Measurements from ENCODE around the gene BRSK2. TPM values are rescaled to one million over a fixed set of nuclear protein-coding genes. Genes with fewer than 3 reads are reported as not detected.

Gene BRSK2
- total RNA-seq, 4 donors from 2014 or later = 0.24 to 0.81 TPM; not detected in 2

DNA sequence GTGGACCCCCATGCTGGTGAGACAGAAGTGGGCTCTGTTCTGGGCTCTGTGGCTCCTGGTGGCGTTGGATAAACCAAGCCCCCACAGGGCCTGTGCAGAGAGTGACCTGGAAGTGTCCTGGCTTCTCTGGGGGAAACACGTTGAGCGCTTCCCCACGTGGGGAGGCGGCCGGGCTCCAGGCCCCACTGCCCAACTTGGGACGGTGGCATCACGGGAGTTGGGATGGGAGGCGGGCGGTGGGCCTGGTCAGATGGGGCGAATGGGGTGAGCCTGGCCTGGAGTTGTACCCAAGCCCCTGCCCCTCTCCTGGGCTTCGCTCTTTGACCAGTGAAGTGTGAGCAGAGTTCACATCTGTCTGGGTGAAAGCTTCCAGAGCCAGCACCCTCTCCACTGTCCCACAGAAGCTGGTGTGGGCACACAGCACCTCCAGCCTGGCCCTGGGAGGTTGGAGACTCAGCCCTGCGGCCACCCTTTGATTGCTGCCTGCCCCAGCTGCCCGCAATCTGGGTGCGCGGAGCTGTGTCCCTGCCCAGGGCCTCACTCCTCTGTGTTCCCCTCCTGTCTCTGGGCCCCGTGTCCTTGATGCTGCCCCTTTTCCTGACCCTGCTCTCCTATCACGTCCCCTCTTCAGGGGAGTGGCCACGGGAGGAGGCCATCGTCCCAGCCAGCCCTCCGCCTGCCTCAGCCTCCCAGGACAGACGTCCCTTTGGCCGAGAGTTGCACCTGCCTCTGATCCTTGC lies 14.2 kb downstream of the BRSK2 start:
- Histone ChIP-seq H3K36me3 (no peaks in the 10 kb centered on the region), H3K27me3 (peaks cover 0 to 13% (median 2%) of the 10 kb centered on the region in 3 donors), H3K27ac (no peak overlapping the region), H3K9me3 (no peaks in the 10 kb centered on the region), H3K4me1 (no peaks in the 10 kb centered on the region), H3K4me3 (no peak overlapping the region)
- ATAC-seq (no peak), DNase-seq (no peak)
- TF ChIP-seq, protein P1, sequence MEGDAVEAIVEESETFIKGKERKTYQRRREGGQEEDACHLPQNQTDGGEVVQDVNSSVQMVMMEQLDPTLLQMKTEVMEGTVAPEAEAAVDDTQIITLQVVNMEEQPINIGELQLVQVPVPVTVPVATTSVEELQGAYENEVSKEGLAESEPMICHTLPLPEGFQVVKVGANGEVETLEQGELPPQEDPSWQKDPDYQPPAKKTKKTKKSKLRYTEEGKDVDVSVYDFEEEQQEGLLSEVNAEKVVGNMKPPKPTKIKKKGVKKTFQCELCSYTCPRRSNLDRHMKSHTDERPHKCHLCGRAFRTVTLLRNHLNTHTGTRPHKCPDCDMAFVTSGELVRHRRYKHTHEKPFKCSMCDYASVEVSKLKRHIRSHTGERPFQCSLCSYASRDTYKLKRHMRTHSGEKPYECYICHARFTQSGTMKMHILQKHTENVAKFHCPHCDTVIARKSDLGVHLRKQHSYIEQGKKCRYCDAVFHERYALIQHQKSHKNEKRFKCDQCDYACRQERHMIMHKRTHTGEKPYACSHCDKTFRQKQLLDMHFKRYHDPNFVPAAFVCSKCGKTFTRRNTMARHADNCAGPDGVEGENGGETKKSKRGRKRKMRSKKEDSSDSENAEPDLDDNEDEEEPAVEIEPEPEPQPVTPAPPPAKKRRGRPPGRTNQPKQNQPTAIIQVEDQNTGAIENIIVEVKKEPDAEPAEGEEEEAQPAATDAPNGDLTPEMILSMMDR (IDR thresholded peaks at IDR 0.05 in 4 of 5, conservative IDR thresholded peaks at IDR 0.05 in 1 of 5) = no peak
- no peak for TF ChIP-seq POLR2A (IDR thresholded peaks at IDR 0.05)
- intact Hi-C loops (cut with DNase I; ENCODE audit: low total_unique reads) (no loop called here), in situ Hi-C loops (cut with MboI; ENCODE audit: low sequenced_read_pairs in 4 of 4) (no loop called here)

GRCh38 chr11:1404461-1405185 lies 14.9 kb downstream of the BRSK2 start:
- TF ChIP-seq, protein P1 (IDR thresholded peaks at IDR 0.05 in 4 of 5, conservative IDR thresholded peaks at IDR 0.05 in 1 of 5) = no peak
- no peak for TF ChIP-seq POLR2A (IDR thresholded peaks at IDR 0.05)
- Histone ChIP-seq H3K36me3 (no peaks in the 10 kb centered on the region), H3K27ac (no peak overlapping the region), H3K4me1 (no peaks in the 10 kb centered on the region), H3K9me3 (no peaks in the 10 kb centered on the region), H3K4me3 (no peak overlapping the region), H3K27me3 (peaks cover 0 to 12% (median 2%) of the 10 kb centered on the region in 3 donors)
- in situ Hi-C loops (cut with MboI; ENCODE audit: low sequenced_read_pairs in 4 of 4) (no loop called here), intact Hi-C loops (cut with DNase I; ENCODE audit: low total_unique reads) (no loop called here)
- ATAC-seq (no peak), DNase-seq (no peak)

DNA sequence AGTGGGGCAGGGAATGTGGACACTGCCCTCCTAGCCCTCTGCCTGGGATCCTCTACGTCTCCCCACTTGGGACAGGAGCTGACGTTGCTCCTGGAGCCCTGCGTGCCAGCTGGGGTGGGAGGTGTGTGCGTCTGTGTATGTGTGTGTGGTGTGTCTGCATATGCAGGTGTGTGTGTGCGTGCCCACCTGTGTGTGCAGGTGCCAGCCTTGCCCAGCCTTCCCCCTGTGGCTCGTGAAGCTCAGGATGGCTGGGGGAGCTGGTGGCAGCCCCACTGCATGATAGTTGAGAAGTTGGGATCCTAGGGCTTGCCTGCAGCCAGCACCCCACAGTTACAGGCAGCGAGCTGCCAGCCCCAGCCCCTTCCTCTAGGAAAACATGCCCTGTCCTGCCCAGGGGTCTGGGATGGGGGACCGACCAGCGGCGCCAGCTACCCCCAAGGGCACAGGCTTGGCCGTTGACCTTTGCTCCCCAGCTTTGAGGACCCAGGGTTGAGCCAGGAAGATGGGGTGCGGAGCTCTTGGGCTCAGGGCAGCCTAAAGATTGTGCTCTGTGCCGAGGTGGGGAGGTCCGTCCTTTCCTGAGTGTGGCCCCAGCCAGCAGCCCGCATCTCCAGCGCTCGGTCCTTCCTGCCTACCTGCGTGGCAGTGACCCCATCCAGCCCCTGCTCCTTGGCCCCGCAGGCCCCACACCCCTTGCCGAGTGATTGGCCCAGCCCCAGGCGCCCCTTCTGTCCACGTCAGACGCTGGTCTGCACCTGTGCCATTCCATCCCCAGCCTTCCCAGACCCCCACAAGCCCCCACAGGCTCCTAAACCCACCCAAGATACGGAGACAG lies 15.7 kb downstream of the BRSK2 start:
- intact Hi-C loops (cut with DNase I; ENCODE audit: low total_unique reads) (no loop called here), in situ Hi-C loops (cut with MboI; ENCODE audit: low sequenced_read_pairs in 4 of 4) (no loop called here)
- ATAC-seq (no peak), DNase-seq (no peak)
- H3K9me3 ChIP-seq = no peaks in the 10 kb centered on the region
- H3K36me3 ChIP-seq = no peaks in the 10 kb centered on the region
- H3K4me3 ChIP-seq = no peak overlapping the region
- H3K27ac ChIP-seq = no peak overlapping the region
- TF ChIP-seq POLR2A (IDR thresholded peaks at IDR 0.05) = no peak
- TF ChIP-seq, protein P1 (IDR thresholded peaks at IDR 0.05 in 4 of 5, conservative IDR thresholded peaks at IDR 0.05 in 1 of 5) = no peak
- H3K4me1 ChIP-seq = no peaks in the 10 kb centered on the region
- H3K27me3 ChIP-seq = peaks cover 0 to 13% (median 2%) of the 10 kb centered on the region in 3 donors

- Histone ChIP-seq H3K9me3 (no peaks in the 10 kb centered on the region), H3K4me1 (no peaks in the 10 kb centered on the region), H3K4me3 (no peak overlapping the region), H3K27ac (no peak overlapping the region), H3K36me3 (no peaks in the 10 kb centered on the region), H3K27me3 (peaks cover 0 to 26% (median 3%) of the 10 kb centered on the region in 3 donors)
- TF ChIP-seq, protein P1 (IDR thresholded peaks at IDR 0.05 in 4 of 5, conservative IDR thresholded peaks at IDR 0.05 in 1 of 5) = no peak
- TF ChIP-seq POLR2A (IDR thresholded peaks at IDR 0.05) = no peak
- ATAC-seq (no peak), DNase-seq (no peak)
- intact Hi-C loops (cut with DNase I; ENCODE audit: low total_unique reads) (no loop called here), in situ Hi-C loops (cut with MboI; ENCODE audit: low sequenced_read_pairs in 4 of 4) (no loop called here)
Measured at GRCh38 chr11:1406571-1407485, 17.1 kb downstream of the BRSK2 start.
